Embryonic facial prominence (tissue), 1 donor: ENCODE results near the gene USP48.
"Not testable (repeated sequence)": the region's sequence is repeated elsewhere in the genome, so short reads cannot be mapped to it uniquely, and the experiment has no call there.

Source experiments
- DNase-seq: peaks from one replicate; pipeline ENCODE4 v3.0.0-alpha.2; 2016; ENCODE audit errors: extremely low spot score

USP48 gene

DNA sequence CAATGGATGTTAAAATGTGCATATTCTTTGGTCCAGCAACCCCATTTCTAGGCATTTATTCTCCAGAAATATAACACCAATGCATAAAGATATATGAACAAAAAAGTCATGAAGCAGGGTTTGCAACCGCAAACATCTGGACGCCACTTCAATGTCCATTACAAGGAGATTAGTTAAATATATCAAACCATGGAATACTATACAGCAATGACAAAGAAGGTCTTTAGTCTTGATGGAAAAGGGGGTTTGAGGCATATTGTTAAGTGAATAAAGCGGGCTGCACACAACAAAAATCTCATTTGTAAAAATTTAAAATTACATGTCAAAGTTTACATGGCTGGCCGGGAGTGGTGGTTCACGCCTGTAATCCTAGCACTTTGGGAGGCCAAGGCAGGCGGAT is 145.4 kb downstream of the USP48 start:
- DNase-seq, result no peak

- no peak for DNase-seq
These were observed 146.9 kb downstream of the USP48 start for GRCh38 chr1:21636029-21636428.

GRCh38 chr1:21634806-21635535 is 148.0 kb downstream of the USP48 start:
- no peak for DNase-seq

DNA sequence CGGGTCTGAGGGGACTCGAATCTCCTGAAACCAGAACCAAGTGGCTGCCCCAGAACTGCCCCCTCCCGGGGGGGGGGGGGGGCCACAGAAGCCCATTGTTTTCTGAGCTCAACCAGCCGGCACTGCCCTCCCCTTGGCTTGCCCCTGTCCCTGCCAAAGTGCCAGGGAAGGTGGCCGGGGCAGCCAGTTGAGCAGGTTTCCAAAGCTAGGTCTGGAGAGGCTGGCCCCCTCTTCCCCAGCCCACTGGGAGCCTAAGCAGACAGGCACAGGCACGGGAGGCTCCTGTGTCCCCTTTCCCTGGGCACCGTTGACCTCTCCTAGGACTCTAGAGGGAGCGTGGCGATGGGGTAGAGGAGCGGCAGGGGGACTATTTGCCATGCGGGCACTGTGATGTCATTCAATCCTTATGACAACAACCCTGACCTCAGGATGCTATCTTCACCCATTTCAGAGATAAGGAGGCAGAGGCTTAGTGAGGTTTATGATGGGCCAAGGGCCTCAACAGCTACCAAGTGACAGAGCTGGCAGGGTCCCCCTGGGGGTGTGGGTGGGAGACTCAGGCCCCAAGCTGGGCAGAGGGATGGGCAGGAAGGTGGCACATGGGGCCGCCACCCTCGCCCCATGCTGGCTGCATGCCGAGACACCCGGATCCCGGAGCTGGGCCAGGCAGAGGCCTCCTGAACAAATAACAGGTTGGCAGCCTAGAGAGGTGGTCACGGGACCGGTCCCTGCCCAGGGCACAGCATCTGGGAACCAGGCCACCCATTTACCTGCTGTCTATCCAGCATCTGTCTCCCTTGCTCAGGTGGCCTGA is 148.8 kb downstream of the USP48 start:
- no peak for DNase-seq

DNA sequence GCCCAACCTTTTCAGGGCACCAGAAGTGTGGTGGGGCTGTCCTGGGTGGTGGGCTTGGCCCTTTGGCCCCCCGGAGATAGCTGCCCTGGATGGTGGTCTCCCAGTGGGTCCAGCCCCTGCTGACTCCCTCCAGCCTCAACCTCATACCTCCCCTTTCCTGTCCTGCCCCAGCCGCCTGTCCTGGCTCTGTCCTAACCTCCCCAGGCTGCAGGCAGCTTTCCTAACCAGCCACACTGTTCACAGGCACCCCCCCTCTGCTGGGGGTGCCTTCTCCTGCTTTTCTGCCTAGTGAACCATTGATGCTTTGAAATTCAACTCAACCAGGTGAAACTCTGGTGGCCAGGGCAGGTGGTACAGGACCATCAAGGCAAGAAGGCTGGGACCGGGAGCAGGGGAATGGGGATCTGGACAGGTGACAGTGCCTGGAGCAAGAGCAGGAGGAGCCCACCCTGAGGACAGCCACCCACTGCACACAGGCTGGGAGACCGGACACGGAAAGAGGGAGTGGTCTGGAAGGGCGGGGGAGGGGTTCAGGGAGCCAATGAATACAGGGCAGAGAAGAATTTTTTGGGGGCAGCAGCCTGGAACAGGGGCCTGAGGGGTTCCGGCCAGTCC is 149.7 kb downstream of the USP48 start:
- no peak for DNase-seq

GRCh38 chr1:21631944-21632887 is 150.7 kb downstream of the USP48 start:
- no peak for DNase-seq

DNA sequence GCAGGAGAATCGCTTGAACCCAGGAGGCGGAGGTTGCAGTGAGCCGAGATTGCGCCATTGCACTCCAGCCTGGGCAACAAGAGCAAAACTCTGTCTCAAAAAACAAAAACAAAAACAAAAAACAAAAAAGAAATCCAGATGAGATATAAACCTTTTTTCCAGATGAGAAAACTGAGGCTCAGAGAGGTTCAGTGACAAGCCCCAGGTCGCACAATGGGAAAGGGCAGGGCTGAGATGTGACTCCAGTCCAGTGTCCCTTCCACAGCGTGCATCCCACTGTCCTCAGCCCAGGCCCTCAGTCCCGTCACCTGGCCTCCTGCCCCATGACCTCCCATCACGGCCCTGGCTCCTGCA is 151.4 kb downstream of the USP48 start:
- DNase-seq, result not testable (repeated sequence)

DNA sequence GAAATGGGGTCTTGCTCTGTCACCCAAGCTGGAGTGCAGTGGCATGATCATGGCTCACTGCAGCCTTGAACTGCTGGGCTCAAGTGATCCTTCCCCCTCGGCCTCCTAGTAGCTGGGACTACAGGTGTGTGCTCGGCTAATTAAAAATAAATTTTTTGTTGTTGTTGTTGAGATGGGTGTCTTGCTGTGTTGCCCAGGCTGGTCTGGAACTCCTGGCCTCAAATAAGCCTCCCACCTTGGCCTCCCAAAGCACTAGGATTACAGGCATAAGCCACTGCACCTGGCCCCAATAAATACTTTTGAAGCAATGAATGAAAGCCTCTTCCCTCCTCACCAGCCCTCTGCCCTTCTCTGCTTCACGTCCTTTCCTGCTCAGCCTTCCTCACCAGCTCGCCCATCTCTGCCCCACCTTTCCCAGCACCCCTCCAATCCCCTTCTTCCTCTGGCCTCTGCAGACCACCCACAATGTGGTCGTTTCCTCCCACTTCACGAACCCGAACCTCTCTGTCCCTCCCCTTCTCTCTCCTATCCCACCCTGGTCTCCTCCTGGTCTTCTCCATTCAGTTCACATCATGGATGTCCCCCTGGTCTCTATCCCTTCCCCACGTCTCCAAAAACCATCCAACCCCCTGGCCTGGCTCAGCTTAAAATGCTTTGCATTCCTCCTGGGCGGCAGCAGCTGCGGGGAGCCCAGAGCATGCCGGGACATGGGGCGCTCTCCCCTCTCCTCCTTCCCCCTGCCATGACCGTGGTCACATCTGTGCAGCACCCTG is 152.2 kb downstream of the USP48 start:
- no peak for DNase-seq

DNA sequence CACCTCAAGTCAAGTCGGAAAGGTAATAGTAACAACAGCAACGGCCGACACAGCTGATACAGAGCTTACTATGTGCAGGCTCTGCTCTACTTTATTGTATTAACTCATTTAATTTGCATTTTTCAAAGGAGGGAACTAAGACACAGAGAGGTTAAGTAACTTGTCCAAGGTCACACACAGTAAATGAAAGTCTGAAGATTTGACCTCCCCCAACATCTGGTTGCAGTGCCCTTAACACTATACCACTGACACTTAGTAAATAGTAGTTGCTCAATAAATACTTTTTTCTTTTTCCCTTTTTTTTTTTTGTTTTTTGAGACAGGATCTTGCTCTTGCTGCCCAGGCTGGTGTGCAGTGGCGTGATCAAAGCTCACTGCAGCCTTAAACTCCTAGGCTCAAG is 153.0 kb downstream of the USP48 start:
- no peak for DNase-seq

DNA sequence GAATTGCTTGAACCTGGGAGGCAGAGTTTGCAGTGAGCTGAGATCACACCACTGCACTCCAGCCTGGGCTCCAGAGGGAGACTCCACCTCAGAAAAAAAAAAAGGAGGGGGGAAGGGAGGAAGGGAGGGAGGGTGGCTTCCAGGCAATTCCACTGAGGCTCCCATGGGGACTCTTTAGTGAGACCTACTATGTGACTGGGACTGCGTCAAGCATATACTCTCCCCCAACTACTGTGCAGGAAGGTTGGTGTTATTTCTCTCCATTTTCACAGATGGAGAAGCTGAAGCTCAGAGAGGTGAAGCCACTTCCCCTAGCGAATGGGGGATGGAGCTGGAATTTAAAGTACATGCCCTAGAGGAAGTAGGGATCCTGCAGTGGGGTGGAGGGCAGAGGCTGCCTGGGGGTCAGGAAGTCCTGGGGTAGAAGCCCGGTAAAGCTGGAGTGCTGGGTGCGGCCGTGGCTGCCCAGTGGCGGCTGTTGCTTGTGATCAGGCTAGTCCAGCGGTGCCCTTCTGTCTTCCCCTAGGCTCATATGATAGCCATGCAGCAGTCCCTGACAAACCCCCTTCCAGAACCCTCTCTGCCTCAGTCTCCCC is 154.1 kb downstream of the USP48 start:
- no peak for DNase-seq
